Loucy (cell line): ENCODE measurements around the gene AMACR.

ENCODE experiments used
- EZH2phosphoT487 ChIP-seq: fragments of 200-600 bp; IDR thresholded peaks from 2 replicates; pipeline ENCODE4 v1.6.1; 2018; ENCODE audit warnings: antibody characterized with exemption, mild to moderate bottlenecking, moderate library complexity, borderline replicate concordance
- TF ChIP-seq, protein P1 (sequence below): fragments of 200-600 bp; sonication (generic); conservative IDR thresholded peaks from 2 replicates; pipeline ENCODE4 v1.5.1; 2014; ENCODE audit warnings: mild to moderate bottlenecking, antibody characterized with exemption, low read length

DNA sequence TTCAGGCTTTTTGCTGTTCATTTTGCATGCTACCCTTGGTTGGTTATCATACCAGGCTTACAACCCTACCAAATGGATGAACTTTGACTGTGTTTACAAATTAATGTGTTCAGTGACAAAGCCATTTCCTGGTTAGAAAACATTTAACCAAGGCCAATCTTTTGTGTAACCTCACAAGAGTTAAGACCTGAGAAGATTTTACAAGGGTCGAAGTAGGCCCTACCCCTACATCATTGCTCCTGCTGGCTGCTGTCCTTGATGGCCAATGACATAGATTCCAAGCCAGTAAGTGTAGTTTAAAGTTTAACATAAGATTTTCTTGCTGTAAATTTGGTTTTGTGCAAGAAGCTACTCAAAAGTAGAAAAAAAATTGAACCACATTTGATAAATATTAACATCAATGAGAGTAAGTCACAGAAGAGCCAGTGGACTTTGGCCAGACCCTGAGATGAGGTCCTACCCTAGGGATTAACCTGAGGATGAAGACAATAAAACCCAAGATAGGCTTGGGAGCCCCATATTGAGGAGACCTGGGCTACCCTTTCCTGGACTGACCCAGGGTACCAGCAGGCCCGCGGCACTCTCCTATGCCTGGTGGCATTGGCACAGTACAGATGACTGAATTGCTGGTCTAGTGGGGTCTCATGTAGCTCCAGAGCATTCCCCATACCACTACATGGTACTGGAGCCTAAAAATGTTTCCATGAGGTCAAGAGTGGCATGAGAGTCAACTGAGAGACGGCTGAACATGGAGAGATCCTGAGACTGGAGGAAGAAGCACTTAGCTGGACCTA lies 26.9 kb upstream of the AMACR start:
- TF ChIP-seq EZH2phosphoT487, result no peak
- TF ChIP-seq, protein P1, sequence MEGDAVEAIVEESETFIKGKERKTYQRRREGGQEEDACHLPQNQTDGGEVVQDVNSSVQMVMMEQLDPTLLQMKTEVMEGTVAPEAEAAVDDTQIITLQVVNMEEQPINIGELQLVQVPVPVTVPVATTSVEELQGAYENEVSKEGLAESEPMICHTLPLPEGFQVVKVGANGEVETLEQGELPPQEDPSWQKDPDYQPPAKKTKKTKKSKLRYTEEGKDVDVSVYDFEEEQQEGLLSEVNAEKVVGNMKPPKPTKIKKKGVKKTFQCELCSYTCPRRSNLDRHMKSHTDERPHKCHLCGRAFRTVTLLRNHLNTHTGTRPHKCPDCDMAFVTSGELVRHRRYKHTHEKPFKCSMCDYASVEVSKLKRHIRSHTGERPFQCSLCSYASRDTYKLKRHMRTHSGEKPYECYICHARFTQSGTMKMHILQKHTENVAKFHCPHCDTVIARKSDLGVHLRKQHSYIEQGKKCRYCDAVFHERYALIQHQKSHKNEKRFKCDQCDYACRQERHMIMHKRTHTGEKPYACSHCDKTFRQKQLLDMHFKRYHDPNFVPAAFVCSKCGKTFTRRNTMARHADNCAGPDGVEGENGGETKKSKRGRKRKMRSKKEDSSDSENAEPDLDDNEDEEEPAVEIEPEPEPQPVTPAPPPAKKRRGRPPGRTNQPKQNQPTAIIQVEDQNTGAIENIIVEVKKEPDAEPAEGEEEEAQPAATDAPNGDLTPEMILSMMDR, result no peak
